ENCODE results near the gene EFHD1. TPM values are rescaled to one million over a fixed set of nuclear protein-coding genes. Genes with fewer than 3 reads are reported as not detected.

EFHD1 gene
- total RNA-seq, 1 experiment from 2014 or later: 73.5 TPM

- Histone ChIP-seq H3K27me3 (ENCODE audit: control insufficient read depth, insufficient read depth, low read length) (no peaks in the 10 kb centered on the region), H3K36me3 (ENCODE audit: control insufficient read depth, insufficient read depth, low read length) (no peaks in the 10 kb centered on the region), H3K4me1 (ENCODE audit: control insufficient read depth, insufficient read depth, low read length) (no peaks in the 10 kb centered on the region), H3K27ac (ENCODE audit: low read length) (no peak overlapping the region), H3K9me3 (ENCODE audit: control insufficient read depth, insufficient read depth, low read depth, low read length) (no peaks in the 10 kb centered on the region), H3K4me3 (ENCODE audit: low read depth in 2 of 2, low read length in 2 of 2) (no peak overlapping the region)
- no peak for ATAC-seq
- TF ChIP-seq POLR2AphosphoS5 (IDR thresholded peaks at IDR 0.05; ENCODE audit: low read depth, low read length): no peak
- TF ChIP-seq, protein P1, sequence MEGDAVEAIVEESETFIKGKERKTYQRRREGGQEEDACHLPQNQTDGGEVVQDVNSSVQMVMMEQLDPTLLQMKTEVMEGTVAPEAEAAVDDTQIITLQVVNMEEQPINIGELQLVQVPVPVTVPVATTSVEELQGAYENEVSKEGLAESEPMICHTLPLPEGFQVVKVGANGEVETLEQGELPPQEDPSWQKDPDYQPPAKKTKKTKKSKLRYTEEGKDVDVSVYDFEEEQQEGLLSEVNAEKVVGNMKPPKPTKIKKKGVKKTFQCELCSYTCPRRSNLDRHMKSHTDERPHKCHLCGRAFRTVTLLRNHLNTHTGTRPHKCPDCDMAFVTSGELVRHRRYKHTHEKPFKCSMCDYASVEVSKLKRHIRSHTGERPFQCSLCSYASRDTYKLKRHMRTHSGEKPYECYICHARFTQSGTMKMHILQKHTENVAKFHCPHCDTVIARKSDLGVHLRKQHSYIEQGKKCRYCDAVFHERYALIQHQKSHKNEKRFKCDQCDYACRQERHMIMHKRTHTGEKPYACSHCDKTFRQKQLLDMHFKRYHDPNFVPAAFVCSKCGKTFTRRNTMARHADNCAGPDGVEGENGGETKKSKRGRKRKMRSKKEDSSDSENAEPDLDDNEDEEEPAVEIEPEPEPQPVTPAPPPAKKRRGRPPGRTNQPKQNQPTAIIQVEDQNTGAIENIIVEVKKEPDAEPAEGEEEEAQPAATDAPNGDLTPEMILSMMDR (IDR thresholded peaks at IDR 0.05): no peak
- no peak for TF ChIP-seq TCF7L2 (IDR thresholded peaks at IDR 0.05; ENCODE audit: low read depth, low read length)
- TF ChIP-seq, protein P2, sequence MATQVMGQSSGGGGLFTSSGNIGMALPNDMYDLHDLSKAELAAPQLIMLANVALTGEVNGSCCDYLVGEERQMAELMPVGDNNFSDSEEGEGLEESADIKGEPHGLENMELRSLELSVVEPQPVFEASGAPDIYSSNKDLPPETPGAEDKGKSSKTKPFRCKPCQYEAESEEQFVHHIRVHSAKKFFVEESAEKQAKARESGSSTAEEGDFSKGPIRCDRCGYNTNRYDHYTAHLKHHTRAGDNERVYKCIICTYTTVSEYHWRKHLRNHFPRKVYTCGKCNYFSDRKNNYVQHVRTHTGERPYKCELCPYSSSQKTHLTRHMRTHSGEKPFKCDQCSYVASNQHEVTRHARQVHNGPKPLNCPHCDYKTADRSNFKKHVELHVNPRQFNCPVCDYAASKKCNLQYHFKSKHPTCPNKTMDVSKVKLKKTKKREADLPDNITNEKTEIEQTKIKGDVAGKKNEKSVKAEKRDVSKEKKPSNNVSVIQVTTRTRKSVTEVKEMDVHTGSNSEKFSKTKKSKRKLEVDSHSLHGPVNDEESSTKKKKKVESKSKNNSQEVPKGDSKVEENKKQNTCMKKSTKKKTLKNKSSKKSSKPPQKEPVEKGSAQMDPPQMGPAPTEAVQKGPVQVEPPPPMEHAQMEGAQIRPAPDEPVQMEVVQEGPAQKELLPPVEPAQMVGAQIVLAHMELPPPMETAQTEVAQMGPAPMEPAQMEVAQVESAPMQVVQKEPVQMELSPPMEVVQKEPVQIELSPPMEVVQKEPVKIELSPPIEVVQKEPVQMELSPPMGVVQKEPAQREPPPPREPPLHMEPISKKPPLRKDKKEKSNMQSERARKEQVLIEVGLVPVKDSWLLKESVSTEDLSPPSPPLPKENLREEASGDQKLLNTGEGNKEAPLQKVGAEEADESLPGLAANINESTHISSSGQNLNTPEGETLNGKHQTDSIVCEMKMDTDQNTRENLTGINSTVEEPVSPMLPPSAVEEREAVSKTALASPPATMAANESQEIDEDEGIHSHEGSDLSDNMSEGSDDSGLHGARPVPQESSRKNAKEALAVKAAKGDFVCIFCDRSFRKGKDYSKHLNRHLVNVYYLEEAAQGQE (IDR thresholded peaks at IDR 0.05; ENCODE audit: insufficient read depth in 1 of 2, low read depth in 2 of 2, low read length in 1 of 2): no peak
- TF ChIP-seq SIN3A (IDR thresholded peaks at IDR 0.05; ENCODE audit: borderline replicate concordance, insufficient read depth, low read depth, low read length): no peak
- POLR2A ChIA-PET: interaction anchor here (0.6 kb wide), 1 partner anchor 176 kb away, joined by 5 read pairs; the partner anchor contains the start of gene KCNJ13
- CTCF ChIA-PET: interaction anchor here (0.5 kb wide), 2 partner anchors 69 to 470 kb away, joined by 4 to 8 read pairs; no protein-coding TSS in a partner anchor
- in situ Hi-C loops (cut with HindIII; ENCODE audit: low pct_unique_long_range_greater_than_20kb, low sequenced_read_pairs): no loop called here
- DNase-seq (ENCODE audit: low read depth, low spot score): no peak
- intact Hi-C loops (cut with micrococcal nuclease; ENCODE audit: unreplicated experiment): no loop called here
- no TSS peak for BruUV-seq (replicated peaks)
These were observed 33.2 kb upstream of the EFHD1 start for GRCh38 chr2:232600053-232600773.

- Histone ChIP-seq H3K4me1 (ENCODE audit: control insufficient read depth, insufficient read depth, low read length) (no peaks in the 10 kb centered on the region), H3K9me3 (ENCODE audit: control insufficient read depth, insufficient read depth, low read depth, low read length) (no peaks in the 10 kb centered on the region), H3K4me3 (ENCODE audit: low read depth in 2 of 2, low read length in 2 of 2) (no peak overlapping the region), H3K36me3 (ENCODE audit: control insufficient read depth, insufficient read depth, low read length) (no peaks in the 10 kb centered on the region), H3K27ac (ENCODE audit: low read length) (no peak overlapping the region), H3K27me3 (ENCODE audit: control insufficient read depth, insufficient read depth, low read length) (no peaks in the 10 kb centered on the region)
- no TSS peak for BruUV-seq (replicated peaks)
- POLR2A ChIA-PET: no interaction called here
- intact Hi-C loops (cut with micrococcal nuclease; ENCODE audit: unreplicated experiment) (no loop called here), in situ Hi-C loops (cut with HindIII; ENCODE audit: low pct_unique_long_range_greater_than_20kb, low sequenced_read_pairs) (no loop called here)
- CTCF ChIA-PET: interaction anchor here (0.6 kb wide), 1 partner anchor 43 kb away, joined by 9 read pairs; no protein-coding TSS in a partner anchor
- DNase-seq (ENCODE audit: low read depth, low spot score) (no peak), ATAC-seq (no peak)
- TF ChIP-seq POLR2AphosphoS5 (IDR thresholded peaks at IDR 0.05; ENCODE audit: low read depth, low read length): no peak
- no peak for TF ChIP-seq SIN3A (IDR thresholded peaks at IDR 0.05; ENCODE audit: borderline replicate concordance, insufficient read depth, low read depth, low read length)
- TF ChIP-seq TCF7L2 (IDR thresholded peaks at IDR 0.05; ENCODE audit: low read depth, low read length): no peak
- TF ChIP-seq, protein P1 (IDR thresholded peaks at IDR 0.05): no peak
- TF ChIP-seq, protein P2 (IDR thresholded peaks at IDR 0.05; ENCODE audit: insufficient read depth in 1 of 2, low read depth in 2 of 2, low read length in 1 of 2): no peak
These were observed 30.1 kb upstream of the EFHD1 start for GRCh38 chr2:232603283-232603682.

Measured in Panc1 (cell line).